HEK293 (cell line): ENCODE measurements around the gene ZACN.

Experiments used
- KLF16 ChIP-seq: fragments of 450-650 bp; formaldehyde crosslinking; IDR thresholded peaks from 2 replicates; pipeline ENCODE4 v1.5.1; 2017; ENCODE audit warnings: missing biosample characterization, missing genetic modification characterization
- PATZ1 ChIP-seq: fragments of 450-650 bp; formaldehyde crosslinking; IDR thresholded peaks from 2 replicates; pipeline ENCODE4 v1.5.1; 2016; ENCODE audit warnings: missing biosample characterization, missing genetic modification characterization
- PBX3 ChIP-seq: sonication (generic); formaldehyde crosslinking; IDR thresholded peaks from 2 replicates; pipeline ENCODE4 v1.8.1; 2022; ENCODE audit warnings: mild to moderate bottlenecking, moderate library complexity, missing genetic modification reagents
- PRDM10 ChIP-seq: fragments of 450-650 bp; formaldehyde crosslinking; IDR thresholded peaks from 2 replicates; pipeline ENCODE4 v1.5.1; 2016; ENCODE audit warnings: missing biosample characterization, missing genetic modification characterization
- PRDM2 ChIP-seq: fragments of 450-650 bp; formaldehyde crosslinking; IDR thresholded peaks from 2 replicates; pipeline ENCODE4 v1.5.1; 2016; ENCODE audit warnings: missing biosample characterization, missing genetic modification characterization, borderline replicate concordance
- WT1 ChIP-seq: fragments of 450-650 bp; formaldehyde crosslinking; IDR thresholded peaks from 2 replicates; pipeline ENCODE4 v1.5.1; 2016; ENCODE audit warnings: missing biosample characterization, missing genetic modification characterization
- ZBTB8A ChIP-seq: fragments of 450-650 bp; formaldehyde crosslinking; IDR thresholded peaks from 2 replicates; pipeline ENCODE4 v1.5.1; 2016; ENCODE audit warnings: missing biosample characterization, missing genetic modification characterization
- ZNF221 ChIP-seq: fragments of 450-650 bp; formaldehyde crosslinking; IDR thresholded peaks from 2 replicates; pipeline ENCODE4 v1.5.1; 2017; ENCODE audit warnings: missing biosample characterization, missing genetic modification characterization, borderline replicate concordance
- ZNF280D ChIP-seq: fragments of 450-650 bp; formaldehyde crosslinking; IDR thresholded peaks from 2 replicates; pipeline ENCODE4 v1.5.1; 2016; ENCODE audit warnings: missing biosample characterization, missing genetic modification characterization
- ZNF501 ChIP-seq: fragments of 450-650 bp; formaldehyde crosslinking; IDR thresholded peaks from 2 replicates; pipeline ENCODE4 v1.5.1; 2016; ENCODE audit warnings: missing biosample characterization, missing genetic modification characterization
- ZNF560 ChIP-seq: fragments of 450-650 bp; formaldehyde crosslinking; IDR thresholded peaks from 2 replicates; pipeline ENCODE4 v1.5.1; 2017; ENCODE audit warnings: missing biosample characterization, missing genetic modification characterization, borderline replicate concordance
- ZNF561 ChIP-seq: fragments of 450-650 bp; IDR thresholded peaks from 2 replicates; pipeline ENCODE4 v1.5.1; 2018; ENCODE audit warnings: missing biosample characterization, missing genetic modification characterization, borderline replicate concordance
- ZNF639 ChIP-seq: fragments of 450-650 bp; formaldehyde crosslinking; IDR thresholded peaks from 2 replicates; pipeline ENCODE4 v1.5.1; 2016; ENCODE audit warnings: missing biosample characterization, missing genetic modification characterization
- ZNF692 ChIP-seq: fragments of 450-650 bp; formaldehyde crosslinking; IDR thresholded peaks from 2 replicates; pipeline ENCODE4 v1.5.1; 2016; ENCODE audit warnings: missing biosample characterization, missing genetic modification characterization
- ZSCAN5A ChIP-seq: fragments of 450-650 bp; formaldehyde crosslinking; IDR thresholded peaks from 2 replicates; pipeline ENCODE4 v1.5.1; 2016; ENCODE audit warnings: missing biosample characterization, missing genetic modification characterization

The ZACN gene

GRCh38 chr17:76103274-76104139 is 24.5 kb downstream of the ZACN start, which contains the start of gene EXOC7 (continued):
- TF ChIP-seq PATZ1 (tag by site-specific recombination) (peak; percentile 99), ZNF561 (no peak; the same call in 1 of the 2 replicates), ZNF639 (tag by site-specific recombination) (0 out of 2 replicates have a peak, but pooled peaks have one; percentile 41), WT1 (tag by site-specific recombination) (peak; percentile 26; the same call in 1 of the 2 replicates), KLF16 (tag by site-specific recombination) (peak; percentile 69), ZNF221 (no peak), ZNF501 (peak; percentile 73), ZNF692 (tag by site-specific recombination) (peak; percentile 99), ZBTB8A (tag by site-specific recombination) (peak; percentile 22; the same call in 1 of the 2 replicates), ZNF560 (tag by site-specific recombination) (no peak), PBX3 (CRISPR knock-in tag) (0 out of 2 replicates have a peak, but pooled peaks have one; percentile 27), PRDM2 (tag by site-specific recombination) (no peak), ZSCAN5A (tag by site-specific recombination) (0 out of 2 replicates have a peak, but pooled peaks have one; percentile 37), ZNF280D (tag by site-specific recombination) (0 out of 2 replicates have a peak, but pooled peaks have one; percentile 20), PRDM10 (tag by site-specific recombination) (peak; percentile 76)
